Lower leg skin (tissue), 3 donors: ENCODE data around the gene ITLN2.

Experiments used
- POLR2A ChIP-seq, 2 donors: fragments of 450-650 bp; IDR thresholded peaks; one replicate each; pipeline ENCODE4 v1.6.1; 2016 to 2017; ENCODE audit warnings: antibody characterized with exemption in 2 of 2, mild to moderate bottlenecking in 1 of 2, moderate library complexity in 1 of 2
- TF ChIP-seq, protein P1 (sequence below), 3 donors: fragments of 450-650 bp; IDR thresholded peaks; one replicate each; pipeline ENCODE4 v1.5.1; 2016; ENCODE audit warnings: antibody characterized with exemption in 3 of 3, mild to moderate bottlenecking in 3 of 3, moderate library complexity in 2 of 3

DNA sequence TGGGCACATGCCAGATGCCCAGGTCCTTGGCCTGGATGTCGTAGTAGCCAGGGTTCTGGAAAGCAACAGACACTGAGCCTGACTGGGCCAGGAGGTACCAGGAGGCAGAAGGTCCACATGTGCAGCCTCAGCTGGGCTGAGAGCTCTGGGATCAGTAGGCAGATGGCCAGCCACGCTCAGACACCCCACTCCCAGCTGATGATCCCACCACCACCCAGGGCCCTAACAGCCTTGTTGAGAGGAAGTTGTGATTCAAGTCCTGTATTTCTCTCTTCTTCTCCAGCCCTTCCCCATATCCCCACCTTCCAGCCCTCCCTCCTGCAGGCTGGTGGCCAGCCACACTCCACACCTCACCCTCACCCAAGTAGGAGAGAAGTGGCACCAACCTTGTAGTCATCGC, 4.0 kb downstream of the ITLN2 start:
- TF ChIP-seq, protein P1, sequence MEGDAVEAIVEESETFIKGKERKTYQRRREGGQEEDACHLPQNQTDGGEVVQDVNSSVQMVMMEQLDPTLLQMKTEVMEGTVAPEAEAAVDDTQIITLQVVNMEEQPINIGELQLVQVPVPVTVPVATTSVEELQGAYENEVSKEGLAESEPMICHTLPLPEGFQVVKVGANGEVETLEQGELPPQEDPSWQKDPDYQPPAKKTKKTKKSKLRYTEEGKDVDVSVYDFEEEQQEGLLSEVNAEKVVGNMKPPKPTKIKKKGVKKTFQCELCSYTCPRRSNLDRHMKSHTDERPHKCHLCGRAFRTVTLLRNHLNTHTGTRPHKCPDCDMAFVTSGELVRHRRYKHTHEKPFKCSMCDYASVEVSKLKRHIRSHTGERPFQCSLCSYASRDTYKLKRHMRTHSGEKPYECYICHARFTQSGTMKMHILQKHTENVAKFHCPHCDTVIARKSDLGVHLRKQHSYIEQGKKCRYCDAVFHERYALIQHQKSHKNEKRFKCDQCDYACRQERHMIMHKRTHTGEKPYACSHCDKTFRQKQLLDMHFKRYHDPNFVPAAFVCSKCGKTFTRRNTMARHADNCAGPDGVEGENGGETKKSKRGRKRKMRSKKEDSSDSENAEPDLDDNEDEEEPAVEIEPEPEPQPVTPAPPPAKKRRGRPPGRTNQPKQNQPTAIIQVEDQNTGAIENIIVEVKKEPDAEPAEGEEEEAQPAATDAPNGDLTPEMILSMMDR (IDR thresholded peaks at IDR 0.05) = no peak
- TF ChIP-seq POLR2A (IDR thresholded peaks at IDR 0.05) = no peak
